ENCODE data around the gene FBXW10B.
"Not testable (repeated sequence)": the region's sequence is repeated elsewhere in the genome, so short reads cannot be mapped to it uniquely, and the experiment has no call there.

Gene FBXW10B, protein sequence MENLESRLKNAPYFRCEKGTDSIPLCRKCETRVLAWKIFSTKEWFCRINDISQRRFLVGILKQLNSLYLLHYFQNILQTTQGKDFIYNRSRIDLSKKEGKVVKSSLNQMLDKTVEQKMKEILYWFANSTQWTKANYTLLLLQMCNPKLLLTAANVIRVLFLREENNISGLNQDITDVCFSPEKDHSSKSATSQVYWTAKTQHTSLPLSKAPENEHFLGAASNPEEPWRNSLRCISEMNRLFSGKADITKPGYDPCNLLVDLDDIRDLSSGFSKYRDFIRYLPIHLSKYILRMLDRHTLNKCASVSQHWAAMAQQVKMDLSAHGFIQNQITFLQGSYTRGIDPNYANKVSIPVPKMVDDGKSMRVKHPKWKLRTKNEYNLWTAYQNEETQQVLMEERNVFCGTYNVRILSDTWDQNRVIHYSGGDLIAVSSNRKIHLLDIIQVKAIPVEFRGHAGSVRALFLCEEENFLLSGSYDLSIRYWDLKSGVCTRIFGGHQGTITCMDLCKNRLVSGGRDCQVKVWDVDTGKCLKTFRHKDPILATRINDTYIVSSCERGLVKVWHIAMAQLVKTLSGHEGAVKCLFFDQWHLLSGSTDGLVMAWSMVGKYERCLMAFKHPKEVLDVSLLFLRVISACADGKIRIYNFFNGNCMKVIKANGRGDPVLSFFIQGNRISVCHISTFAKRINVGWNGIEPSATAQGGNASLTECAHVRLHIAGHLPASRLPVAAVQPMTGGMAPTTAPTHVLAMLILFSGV

DNA sequence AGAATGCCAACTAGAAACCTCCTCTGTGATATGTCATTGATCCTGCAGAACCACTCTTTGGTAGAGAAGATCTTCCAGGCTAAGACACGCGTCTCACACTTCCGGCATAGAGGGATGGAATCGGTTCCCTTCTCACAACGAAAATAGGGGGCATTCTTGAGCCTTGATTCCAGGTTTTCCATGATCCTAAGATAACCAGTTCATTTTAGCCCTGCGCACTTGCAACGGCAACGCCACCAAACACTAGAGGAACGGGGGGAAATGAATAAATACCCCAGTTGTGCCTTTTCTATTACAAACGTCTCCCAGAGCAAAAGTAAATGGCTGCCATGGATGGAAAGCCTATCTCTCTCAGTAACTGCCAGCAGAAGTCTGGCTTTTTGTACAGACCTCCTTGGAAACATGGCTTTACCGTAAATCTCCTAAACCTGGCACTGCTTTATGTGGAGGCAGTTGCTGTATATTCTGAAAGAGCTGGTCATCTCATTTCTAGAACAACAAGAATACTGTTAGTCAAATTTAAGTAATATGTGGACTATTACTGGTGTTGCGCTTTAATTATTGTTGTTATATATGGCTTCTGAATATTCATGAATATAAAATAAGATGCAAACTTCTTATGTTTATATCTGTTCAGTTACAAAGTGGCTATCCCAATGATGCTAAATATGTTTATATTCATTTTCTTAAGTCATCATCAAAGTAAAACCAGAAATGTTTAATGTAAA lies at the start of gene FBXW10B:
Gene FBXW10B (minus strand): TSS at position 374 of the 728 bp plus-strand sequence. CDS start 192 bp downstream, at position 182.
- DNase-seq: not testable (repeated sequence)

DNA sequence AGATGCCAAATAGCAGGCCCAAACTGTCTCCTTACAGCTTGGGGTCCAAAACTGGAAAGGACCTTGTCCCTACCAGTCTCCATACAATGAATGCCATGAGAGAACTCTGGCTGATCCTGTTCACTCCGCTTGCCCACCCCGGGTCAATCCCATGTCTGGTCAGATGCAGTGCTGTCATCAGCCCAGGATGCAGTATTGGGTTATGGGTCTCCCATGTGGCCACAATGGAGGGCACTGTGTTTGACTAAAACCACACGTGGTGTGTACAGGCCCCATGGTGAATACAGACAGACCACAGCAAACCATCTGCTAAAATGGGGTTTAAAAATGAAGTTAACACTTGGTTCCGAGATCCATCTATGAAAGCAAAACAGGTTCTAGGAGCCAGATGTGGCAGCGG lies 44.2 kb upstream of the FBXW10B start:
- peak; percentile 32 for DNase-seq

DNA sequence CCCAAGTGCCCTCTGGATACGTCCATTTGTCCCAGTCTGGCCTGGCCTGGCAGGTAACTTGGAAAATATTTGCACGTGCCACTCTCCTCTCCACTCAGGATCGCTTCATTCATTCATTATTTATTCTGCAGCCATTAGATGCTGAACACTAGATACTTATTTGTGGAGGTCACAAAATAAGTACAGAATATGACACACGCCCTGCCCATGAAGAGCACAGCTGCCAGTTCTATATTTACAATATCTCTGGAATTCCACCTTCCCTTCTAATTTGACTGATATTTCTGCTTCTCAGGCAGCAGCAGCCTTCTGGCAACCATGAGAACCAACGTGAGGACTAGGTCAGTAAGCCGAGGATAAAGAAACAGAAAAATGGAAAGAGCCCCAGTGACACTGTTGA lies 43.7 kb upstream of the FBXW10B start:
- no peak for DNase-seq

DNA sequence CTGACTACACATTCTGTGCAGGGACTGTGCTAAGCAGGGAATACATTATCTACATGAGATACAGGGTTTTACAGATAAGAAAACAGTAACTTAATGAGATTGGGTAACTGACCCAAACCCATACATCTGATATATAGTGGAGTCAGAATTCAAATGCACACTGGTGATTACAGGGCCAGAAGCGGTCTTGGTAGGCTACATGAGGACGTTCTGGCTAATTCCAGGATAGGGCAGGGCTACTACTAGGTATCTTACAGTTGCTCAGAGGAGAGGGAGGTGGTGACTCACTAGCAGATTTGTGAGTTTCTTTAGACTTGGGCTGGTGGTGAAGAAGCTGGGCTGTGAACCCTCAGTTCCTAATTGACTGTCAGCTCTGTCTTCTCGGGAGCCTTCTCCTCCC lies 43.2 kb upstream of the FBXW10B start:
- DNase-seq: peak; percentile 57

DNA sequence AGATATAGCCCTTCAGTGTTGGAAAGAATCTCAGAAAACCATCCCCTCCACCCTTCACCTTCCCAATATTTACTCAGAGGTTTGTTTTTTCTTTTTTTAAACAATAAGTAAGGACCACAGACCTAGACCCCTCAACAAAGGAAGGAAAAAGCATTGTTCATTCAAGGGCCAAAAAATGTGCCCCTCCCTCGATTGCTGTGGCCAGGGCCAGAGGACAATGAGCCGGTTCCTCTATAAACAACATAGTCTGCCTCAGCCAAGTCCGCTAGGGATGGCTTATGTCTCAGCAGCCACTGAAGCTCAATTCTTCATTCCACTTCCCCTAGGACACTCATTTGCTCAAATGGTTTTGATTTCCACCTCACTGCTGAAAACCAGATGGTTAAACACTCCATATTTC lies 40.6 kb upstream of the FBXW10B start:
- DNase-seq: peak; percentile 40

DNA sequence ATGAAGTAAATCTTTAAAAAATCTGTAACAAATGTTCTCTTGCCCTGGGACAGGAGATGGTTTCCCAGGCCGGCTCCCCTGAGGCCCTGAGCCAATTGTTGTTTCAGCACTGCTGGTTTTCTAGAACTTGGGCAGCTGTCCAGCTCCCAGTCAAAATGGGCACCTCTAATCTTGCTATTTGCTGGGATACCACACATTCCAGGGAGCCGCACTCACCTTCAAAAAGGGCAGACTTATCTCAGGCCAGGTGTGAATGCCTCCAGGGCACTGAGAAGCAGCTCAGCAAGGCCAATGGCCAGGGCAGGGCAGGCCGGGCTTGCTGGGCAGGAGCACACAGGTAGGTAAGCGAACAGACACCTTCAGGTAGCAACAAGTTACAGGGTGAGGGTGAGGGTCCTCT lies 40.2 kb upstream of the FBXW10B start:
- peak; percentile 96 for DNase-seq

DNA sequence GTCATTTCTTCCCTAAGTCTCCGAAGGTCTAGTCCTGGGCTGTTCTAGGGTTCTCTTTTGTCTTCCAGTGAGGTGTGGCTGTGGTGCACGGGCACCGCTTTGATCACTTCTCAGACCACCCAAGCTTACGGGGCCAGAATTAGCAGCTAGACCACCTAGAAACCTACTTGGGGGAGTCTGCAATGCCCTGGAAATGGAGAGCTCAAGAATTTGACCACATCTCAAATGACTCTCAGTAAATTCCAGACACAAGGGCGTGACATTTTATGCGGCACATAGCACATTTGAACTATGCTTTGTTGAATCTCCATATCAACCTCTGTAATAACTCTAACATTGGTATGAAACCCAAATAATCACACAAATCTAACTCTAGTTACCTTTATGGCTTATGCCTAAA lies 39.7 kb upstream of the FBXW10B start:
- DNase-seq: peak; percentile 46

DNA sequence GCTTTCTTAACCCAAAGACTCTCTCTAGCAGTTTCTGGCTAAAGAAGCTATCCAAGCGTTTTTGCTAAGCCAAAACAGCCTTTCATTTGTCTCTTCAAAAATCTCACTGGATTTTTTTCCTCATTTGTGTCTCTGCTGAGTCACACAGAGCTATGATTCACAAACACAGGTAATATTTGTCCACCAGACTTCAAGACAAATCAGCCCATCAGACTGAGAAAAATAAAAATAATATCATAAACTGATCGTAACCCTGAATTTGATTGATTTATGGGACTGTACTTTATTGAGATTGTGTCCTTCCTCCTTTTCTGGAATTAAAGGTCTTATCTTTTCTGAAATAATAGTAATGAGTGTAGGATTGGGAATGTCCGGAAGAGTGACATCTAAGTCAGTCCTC lies 38.8 kb upstream of the FBXW10B start:
- DNase-seq: no peak

DNA sequence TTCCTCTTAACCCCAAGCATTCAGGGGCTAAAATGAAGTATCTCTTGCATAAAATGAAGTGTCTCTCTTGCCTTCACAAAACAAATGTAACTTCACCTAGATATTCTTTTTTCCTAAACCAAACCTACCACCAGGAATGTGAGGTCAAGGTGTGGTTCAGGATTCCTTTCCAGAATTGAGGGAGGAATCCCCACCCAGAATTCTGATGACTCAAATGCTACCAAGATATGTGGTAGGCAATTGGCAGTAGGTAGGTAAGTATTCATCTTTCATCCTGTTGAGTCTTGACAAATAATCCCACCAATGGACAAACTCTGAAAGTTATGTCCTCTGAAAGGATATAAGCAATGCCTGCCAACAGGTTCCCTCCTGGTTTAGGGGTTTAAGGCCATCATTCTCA lies 38.4 kb upstream of the FBXW10B start:
- DNase-seq: peak; percentile 42

DNA sequence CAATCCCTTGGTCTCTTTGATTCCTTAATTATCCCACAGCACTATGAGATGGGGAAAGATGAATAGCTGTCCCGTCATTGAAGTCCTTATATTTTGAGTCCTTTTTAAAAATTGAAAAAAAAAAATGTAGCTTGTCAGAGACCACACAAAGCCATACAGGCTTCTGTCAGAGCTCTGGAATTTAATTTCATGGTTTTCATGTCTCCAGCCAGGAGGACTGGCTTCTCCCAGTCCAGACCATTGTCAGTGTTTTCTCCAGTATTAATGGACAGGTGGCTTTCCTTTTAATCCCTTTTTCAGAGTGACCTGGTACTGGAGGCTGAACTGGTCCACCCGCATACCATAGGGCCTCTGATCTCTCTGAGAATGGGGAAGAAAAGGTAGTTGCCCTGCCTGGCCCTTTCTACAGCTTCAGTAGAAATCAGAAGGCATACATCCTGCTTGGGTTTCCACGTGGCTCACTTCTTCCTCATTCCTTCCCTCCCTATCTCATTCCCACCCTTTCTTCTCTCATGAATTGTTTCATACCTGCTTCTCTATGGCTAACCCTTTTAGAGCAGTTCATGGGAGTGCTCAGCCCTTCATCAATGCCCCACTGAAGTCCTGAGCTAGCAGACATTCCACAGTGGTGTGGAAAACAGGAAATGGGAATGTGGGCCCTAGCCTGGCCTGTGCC lies 35.5 kb upstream of the FBXW10B start:
- peak; percentile 90 for DNase-seq

DNA sequence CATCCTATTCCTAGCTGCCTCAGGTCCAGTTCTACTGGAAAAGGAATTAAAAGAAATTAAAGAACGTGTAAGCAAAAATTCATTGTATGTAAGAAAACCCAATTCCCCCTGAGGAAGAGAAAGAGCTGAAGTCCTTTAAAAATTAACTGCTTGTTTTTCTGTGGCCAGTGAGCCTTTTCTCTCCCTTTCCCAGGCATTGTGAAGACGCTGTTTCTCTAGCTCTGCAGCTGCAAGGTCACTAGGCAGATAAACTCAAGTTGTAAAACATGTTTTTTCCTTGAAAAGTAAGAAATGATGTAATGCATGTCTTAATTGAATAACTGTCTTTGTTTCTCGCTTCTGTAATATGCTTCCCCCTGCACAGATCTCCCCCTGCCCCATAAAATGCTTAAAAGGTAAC lies 34.9 kb upstream of the FBXW10B start:
- peak; percentile 30 for DNase-seq

DNA sequence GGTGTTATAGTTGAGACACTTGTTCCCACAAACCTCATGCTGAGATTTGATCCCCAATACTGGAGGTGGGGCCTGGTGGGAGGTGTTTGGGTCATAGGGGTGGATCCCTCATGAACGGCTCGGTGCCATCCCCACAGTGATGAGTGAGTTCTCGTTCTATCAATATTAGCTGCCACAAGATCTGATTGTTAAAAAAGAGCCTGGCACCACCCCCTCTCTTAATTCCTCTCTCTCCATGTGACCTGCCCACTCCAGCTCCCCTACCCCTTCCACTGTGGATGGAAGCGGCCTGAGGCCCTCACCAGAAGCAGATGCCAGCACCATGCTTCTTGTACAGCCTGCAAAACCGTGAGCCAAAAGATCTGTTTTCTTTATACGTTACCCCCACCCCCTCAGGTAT lies 33.5 kb upstream of the FBXW10B start:
- DNase-seq: peak; percentile 46

DNA sequence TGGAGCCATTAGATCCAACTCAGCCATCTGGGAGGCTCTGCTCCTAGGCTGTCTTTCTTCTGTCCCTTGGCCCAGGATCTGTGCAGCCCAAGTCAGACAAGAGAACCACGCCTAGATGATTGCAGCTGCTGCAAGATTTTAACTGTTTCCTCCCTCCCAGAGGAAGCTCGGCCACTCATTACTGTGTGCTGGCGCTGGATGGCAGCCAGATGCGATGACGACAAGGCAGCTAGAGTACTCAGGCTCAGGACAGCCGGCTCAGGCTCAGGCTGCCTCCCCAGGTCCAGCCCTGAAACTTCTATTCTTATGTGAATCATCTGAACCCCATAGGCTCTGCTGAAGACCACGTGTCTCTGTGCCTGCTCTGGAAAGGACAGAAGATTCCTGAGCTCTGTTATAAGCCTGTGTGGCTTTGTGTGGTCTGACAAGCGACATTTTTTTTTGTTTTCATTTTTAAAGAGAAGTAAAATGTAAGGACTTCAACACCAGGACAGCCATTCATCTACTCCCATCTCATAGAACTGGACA lies 32.1 kb upstream of the FBXW10B start:
- DNase-seq: peak; percentile 99

DNA sequence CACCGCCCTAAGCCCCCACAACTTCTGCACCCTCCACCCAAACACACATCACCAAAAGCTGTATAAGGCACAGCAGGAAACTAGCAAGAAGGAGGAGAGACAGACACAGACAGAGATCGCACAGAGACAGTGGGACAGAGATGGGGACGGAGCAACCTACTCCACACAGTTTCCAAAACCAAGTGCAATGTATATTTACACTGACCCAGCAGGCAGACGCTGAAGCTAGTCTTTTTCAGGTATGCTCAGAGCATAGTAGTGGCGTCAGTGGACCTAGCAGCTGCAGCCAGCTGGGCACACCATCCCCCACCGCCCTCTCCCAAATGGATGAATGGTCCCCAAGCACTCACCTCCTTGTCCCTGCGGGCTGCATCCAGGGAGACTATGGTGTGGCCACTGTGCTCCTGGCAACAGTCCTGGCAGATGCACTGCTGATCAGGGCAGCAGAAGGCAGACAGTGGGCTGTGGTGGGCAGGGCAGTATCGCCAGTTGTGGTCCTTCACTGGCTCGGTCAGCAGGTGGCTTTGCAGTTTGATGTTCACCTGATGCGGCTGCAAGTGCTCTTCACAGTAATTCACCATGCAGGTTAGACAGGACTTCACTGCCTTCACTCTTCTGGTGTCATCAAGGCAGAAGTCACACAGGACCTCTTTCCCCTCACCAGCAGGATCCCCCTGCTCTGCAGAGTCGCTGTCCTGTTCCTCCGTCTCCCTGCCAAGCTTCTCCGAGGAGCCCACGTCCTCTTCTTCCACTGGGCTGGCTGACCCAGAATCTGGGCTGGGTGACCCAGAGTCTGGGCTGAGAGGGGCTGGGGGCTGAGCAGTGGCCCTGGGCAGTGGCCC lies 31.5 kb upstream of the FBXW10B start:
- DNase-seq: peak; percentile 34

DNA sequence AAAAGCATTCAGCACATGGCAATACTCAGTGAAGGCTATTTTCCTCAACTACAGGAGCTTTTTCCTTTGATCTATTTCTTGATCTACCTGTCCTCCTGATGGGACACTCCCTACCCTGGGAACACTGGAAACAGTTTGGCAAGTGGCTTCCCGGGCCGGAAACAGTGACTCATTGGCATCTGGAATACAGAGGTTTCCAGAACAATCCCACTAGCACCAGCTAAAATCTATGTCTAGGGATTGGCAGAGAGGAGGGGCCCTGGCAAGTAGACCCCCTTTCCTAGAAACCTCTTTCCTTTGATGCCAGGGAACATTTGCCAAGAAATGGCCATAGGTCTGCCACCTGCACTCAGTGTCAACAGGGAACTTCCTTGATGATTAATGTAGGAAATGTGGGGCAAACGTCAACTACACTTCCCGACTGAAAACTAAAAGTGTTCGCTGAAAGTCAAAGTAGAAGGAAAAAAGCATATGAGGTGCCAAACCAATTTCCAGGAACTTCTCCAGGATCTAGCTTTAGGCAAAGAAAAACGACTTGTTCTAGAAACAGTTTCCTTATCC lies 30.4 kb upstream of the FBXW10B start:
- peak; percentile 77 for DNase-seq

DNA sequence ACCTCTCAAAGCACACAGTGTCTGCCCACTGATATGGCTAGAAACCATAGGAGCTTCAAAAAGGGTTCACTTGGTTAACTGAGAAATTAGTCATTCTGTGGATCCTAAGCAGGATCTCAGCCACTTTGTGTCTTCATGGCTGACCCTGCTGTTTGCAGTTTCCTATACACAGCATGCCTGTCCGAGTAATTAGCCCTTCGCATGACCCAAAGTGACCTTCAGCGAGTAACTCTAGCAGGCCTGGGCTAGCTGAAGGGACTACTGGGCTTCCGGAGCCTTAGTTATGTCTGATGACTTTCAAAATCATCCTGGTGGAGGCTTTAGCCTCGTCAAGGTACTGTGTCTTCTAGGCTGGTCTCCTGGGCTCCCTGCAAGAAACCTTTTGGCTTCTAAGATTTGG lies 28.9 kb upstream of the FBXW10B start:
- no peak for DNase-seq

DNA sequence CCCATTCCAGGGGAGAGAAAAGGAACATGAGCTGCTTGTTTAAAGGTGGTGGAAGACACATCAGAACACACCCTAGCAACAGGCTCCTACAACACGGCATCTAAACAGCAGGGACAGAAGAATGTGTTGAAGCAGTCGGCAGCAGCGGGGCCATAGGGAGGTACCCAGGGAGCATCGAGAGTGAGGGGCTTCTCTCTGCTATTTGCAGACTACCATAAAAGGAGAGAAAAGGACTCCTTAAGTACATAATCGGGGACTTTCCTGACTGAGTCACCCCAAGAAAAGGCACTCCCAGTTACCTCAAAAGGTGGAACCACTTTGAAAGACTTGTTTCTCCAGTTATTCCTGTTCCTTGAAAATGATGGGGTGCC lies 26.4 kb upstream of the FBXW10B start:
- peak; percentile 59 for DNase-seq

DNA sequence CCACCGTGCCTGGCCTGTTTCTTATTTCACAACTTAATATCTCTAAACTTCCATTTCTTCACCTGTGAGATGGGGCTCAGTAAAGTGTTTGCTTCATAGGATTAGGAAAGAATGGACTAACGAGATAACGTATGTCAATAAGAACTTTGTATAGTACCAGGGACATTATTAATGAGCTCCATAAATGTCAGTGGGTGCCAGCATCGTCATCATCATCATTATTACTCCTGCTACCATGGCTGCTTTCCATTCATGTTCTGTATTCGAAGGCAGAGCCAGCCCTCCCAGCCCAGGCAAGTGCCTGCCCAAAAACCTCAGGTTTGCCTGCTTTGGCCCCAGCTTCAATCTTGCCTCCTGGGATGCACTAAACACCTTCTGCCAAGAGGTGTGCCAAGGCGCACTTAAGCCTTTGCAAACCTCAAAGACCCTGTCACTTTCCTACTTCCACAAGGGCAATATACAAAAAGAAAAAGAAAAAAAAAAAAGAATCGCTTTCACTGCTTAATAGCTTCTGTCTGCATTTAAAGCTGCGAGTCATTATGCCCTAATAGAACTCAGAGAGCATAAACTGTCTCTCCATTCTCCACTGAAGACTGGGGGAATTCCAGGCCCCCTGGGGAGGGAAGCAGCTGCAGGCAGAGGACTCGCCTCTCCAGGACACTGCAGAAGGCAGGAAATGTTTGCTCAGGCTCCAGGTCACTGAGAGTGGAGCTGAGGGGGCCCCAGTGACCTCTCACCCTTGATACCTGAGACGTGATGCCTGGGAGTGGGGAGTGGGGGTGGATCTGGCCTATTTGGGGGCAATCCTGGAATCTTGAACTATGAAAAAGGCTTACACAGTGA lies 25.8 kb upstream of the FBXW10B start:
- DNase-seq: peak; percentile 77

DNA sequence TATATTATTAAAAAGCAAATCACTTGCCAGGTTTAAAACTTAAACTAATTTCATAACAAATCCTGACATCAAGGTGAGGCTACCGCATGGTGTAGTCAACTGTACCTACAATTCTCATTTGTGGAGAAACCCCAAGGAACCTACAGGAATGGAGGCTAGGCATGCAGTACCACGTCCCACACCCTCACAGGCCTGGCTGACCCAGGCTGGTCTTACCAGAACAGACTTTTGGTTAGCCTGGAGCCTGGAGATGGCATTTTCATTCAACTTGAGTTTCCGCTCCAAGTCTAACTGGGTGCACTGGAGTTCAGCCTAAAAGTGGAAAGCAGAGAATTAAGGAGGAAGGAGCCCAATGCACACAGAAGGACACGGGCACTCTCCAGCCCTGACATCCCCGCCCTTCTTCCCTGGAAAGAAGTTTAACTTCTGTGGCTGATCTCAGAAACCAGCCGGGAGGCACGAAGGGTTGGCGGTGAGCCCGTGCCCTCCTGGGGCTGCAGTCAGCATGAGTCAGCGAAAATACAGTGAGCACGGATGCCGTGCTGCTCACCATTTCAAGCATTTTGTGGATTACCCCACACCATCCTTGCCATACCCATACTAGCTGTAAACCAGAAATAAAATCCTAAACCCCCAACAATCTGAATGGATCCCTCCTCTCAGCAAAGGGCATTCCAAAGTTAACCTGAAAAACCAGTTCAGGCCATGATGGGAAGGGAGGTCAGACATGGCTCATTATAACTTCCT lies 23.2 kb upstream of the FBXW10B start:
- DNase-seq: not testable (repeated sequence)

DNA sequence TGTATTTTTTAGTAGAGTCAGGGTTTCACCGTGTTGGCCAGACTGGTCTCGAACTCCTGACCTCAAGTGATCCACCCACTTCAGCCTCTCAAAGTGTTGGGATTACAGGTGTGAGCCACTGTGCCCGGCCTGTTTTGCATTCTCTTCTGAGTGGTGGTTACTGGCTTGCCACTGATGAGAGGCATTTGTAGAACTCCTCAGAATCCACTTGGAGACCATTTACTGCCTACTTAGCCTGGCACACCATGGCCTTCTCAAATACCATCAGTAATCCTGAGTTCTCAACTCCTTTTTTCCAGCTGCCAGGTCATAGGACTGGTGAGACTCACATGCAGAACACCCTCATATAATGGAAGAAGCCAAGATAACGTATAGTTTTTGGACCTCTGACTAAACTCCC lies 22.5 kb upstream of the FBXW10B start:
- DNase-seq: not testable (repeated sequence)
